Measurements from ENCODE around the gene FNDC7. TPM values are rescaled to one million over a fixed set of nuclear protein-coding genes. Genes with fewer than 3 reads are reported as not detected.
"Not testable (repeated sequence)": the region's sequence is repeated elsewhere in the genome, so short reads cannot be mapped to it uniquely, and the experiment has no call there.

The FNDC7 gene
- total RNA-seq, 2 donors from 2014 or later, result not detected

- Histone ChIP-seq H3K9me3 (no peaks in the 10 kb centered on the region), H3K27ac (no peak overlapping the region), H3K4me1 (peaks cover 3% of the 10 kb centered on the region), H3K36me3 (replicated peaks in 1 of 2; ENCODE audit: insufficient read depth in 1 of 2, low read depth in 2 of 2) (no peaks in the 10 kb centered on the region), H3K27me3 (no peaks in the 10 kb centered on the region), H3K4me3 (no peak overlapping the region)
- WGBS, 2 donors, result 70 to 76% methylated on average over 10 of the region's 10 CpGs
- TF ChIP-seq POLR2A (IDR thresholded peaks at IDR 0.05) (no peak), CTCF (IDR thresholded peaks at IDR 0.05) (no peak)
- intact Hi-C loops (cut with DNase I), result no loop called here
- ATAC-seq (no peak), DNase-seq (no peak)
Measured at GRCh38 chr1:108679586-108680213, 33.0 kb upstream of the FNDC7 start.

- H3K9me3 ChIP-seq; H3K36me3 ChIP-seq (replicated peaks in 1 of 2; ENCODE audit: insufficient read depth in 1 of 2, low read depth in 2 of 2); H3K27me3 ChIP-seq; H3K4me1 ChIP-seq; ATAC-seq; H3K4me3 ChIP-seq; intact Hi-C loops (cut with DNase I); DNase-seq: not testable (repeated sequence)
- H3K27ac ChIP-seq, result peak overlapping the region in 2 of 4 donors; percentile 21 to 34
- 38 to 43% methylated on average over 4 of the region's 4 CpGs for WGBS, 2 donors
Measured at GRCh38 chr1:108681701-108682100, 31.0 kb upstream of the FNDC7 start.

DNA sequence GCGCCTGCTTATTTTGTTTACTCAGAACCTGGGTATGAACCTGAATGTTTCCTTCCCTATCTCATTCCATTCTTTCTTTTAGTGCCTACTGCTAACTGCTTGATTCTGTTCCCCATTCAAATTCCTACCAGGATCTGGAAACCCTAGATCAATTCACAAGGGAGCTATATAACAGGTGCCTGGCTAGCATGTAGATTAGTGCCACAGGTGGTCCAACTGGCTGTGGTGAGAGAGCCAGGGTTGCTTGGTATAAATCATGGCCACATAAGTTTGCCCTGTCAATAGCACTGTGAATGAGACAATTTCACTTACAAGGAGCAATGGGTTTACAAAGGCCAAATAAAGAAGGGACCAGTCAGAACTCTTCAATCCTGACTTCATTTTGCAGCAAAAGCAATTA is 27.2 kb upstream of the FNDC7 start:
- intact Hi-C loops (cut with DNase I), result no loop called here
- Histone ChIP-seq H3K36me3 (replicated peaks in 1 of 2; ENCODE audit: insufficient read depth in 1 of 2, low read depth in 2 of 2) (no peaks in the 10 kb centered on the region), H3K27me3 (no peaks in the 10 kb centered on the region), H3K27ac (no peak overlapping the region), H3K9me3 (no peaks in the 10 kb centered on the region), H3K4me1 (peaks cover 8% of the 10 kb centered on the region), H3K4me3 (no peak overlapping the region)
- TF ChIP-seq POLR2A (IDR thresholded peaks at IDR 0.05) (no peak), CTCF (IDR thresholded peaks at IDR 0.05) (no peak)
- ATAC-seq, result no peak
- DNase-seq, result no peak
- 71 to 74% methylated on average over 1 of the region's 1 CpG for WGBS, 2 donors

DNA sequence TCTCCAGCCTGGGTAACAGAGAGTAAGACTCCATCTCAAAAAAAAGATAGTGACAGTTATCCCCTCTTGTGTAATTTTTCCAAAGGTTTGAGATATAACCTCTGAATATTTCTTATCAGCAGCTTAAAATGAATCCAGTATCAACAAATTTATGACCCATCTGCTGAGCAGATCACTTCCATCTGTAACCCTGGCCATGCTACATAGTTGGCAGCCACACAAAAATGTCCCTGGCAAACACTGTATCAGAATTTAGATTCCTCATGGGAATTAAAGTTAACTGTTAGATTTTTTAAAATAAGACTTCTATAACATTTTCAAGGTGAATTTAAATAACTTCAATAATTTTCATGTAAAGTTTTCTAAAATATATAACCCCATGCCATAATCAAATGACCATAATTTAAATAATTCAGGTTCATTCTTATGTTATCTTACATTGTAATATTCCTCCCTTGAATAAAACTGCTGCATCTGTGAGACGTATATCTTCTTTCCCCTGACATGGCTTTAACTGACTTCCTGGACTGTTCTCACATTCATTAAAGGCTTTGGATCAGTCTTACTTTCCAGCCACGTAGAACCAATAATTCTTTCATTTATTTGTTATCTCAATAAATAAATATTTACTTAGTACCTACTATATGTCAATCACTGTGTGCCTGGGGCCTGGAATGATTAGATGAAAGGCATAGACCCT is 25.9 kb upstream of the FNDC7 start:
- ATAC-seq (no peak), DNase-seq (no peak)
- Histone ChIP-seq H3K4me3 (no peak overlapping the region), H3K27me3 (no peaks in the 10 kb centered on the region), H3K27ac (no peak overlapping the region), H3K4me1 (peaks cover 15% of the 10 kb centered on the region), H3K9me3 (no peaks in the 10 kb centered on the region), H3K36me3 (replicated peaks in 1 of 2; ENCODE audit: insufficient read depth in 1 of 2, low read depth in 2 of 2) (no peaks in the 10 kb centered on the region)
- 24 to 28% methylated on average over 2 of the region's 2 CpGs for WGBS, 2 donors
- TF ChIP-seq CTCF (IDR thresholded peaks at IDR 0.05) (no peak), POLR2A (IDR thresholded peaks at IDR 0.05) (no peak)
- intact Hi-C loops (cut with DNase I), result no loop called here

- intact Hi-C loops (cut with DNase I), result no loop called here
- 13 to 18% methylated on average over 12 of the region's 12 CpGs for WGBS, 2 donors
- ATAC-seq, result peak; percentile 2
Measured at GRCh38 chr1:108691128-108691941, 21.4 kb upstream of the FNDC7 start.

More at GRCh38 chr1:108691128-108691941, 21.4 kb upstream of the FNDC7 start:
- Histone ChIP-seq H3K27me3 (no peaks in the 10 kb centered on the region), H3K36me3 (replicated peaks in 1 of 2; ENCODE audit: insufficient read depth in 1 of 2, low read depth in 2 of 2) (peaks cover 0 to 4% of the 10 kb centered on the region in 2 donors), H3K4me1 (peaks cover 25% of the 10 kb centered on the region), H3K9me3 (no peaks in the 10 kb centered on the region), H3K27ac (peak overlapping the region; percentile 93 to 99 (median 98)), H3K4me3 (peak overlapping the region; percentile 65 to 96)
- DNase-seq, result no peak
- TF ChIP-seq POLR2A (IDR thresholded peaks at IDR 0.05) (no peak), CTCF (IDR thresholded peaks at IDR 0.05) (no peak)

Measured in body of pancreas (tissue), 4 donors.